HG02938 (cell line): Measurements from ENCODE around the gene CCSER2.
A peak's percentile ranks its signal among the peaks of the same experiment; 100 is the strongest.

Source experiments
- ATAC-seq: cut with Tn5 transposase; IDR thresholded peaks from one replicate; pipeline ENCODE4 v1.9.1; 2021; ENCODE audit warnings: mild to moderate bottlenecking, moderate library complexity; ENCODE audit not compliant: unreplicated experiment

Gene CCSER2

DNA sequence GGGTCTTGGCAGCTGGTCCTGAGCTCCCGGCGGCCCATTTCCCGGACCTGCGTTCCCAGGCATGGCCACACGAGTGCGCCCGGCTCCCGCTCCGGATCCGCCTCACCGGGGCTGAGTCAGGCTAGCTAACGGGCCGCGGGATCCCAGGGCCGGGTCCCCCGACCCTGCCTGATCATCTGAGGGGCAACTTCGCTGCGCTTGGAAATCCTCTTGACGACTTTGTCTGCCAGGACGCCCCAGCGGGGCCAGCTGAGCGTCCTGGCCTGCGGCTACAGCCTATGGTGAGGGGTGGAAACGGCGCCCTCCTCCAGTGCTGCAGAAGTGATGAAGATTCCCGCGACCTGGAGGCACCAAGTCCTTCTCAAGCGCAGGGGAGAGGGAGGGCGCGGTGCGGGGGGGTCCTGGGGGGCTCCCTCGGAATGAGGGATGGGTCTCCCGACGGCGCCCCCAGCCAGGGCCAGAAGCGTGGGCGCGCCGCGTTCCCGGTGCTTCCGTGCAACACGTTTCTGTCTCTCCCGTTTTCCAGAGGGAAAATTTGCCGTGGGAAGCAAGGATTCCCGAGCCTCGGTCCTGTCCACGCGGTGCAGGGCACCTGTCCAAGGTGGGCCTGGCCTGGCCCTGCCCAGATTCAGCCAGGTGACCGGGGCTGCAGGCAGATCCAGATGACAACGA is 212.4 kb downstream of the CCSER2 start:
- peak; percentile 67 for ATAC-seq

DNA sequence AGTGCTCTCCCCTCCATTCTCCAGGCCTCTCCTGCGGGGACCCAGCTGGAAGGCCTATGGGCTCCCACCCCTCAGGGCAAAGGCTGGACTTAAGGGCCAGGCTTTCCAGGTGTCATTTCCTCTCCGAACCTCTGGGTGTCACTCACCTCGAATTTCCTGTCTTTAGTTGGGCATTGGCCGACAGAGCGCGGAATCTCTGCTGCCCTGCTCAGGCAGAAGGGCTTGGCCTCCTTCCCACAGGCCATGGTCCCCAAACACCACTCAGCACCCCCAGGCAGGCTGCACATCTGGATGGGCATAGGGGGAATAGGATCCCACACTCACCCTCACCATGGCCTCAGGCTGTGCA is 212.9 kb downstream of the CCSER2 start:
- no peak for ATAC-seq

DNA sequence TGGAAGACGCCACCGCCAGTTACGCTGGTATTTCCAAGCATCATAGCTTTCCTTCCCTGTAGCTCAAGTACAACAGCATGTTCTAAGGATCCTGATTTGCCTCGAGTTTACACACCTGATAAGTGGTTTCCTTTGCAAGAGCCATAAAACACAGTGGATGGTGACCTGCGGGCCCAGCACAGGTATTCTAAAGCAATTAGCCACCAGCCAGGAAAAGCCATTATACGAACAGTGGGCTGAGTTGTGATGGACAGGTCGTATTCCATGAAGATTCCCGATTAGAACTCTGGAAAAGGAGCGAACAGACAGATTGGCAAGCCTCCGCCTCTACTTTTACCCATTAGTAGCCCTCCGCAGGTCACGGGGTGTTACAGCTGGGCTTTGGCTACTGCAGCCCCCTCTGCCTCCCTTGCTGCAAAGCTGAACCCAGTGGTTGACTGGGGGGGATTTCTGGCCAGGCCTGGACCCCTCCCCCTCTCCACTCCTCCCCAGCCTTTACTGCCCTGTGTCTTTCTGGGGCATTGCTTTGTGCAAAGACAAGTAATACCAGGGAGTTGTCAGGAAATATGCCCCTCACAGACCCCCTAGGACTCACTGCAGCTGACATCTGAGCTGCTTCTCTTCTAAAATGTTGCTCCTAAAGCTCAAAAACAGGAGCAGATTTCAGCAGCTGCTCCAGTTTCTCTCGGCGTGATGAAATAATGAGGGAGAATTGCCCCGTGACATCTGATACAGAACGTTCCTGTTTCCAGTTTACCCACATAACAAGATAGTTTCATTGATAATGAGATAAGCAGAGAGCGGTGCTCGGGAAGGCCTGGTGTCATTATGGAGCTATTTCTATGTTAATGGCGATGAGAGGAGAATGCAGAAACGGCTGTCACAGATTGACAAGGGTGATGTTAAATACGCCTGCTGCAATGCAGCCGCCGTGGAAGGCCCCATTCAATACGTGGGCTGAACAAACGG is 214.4 kb downstream of the CCSER2 start:
- ATAC-seq: no peak

DNA sequence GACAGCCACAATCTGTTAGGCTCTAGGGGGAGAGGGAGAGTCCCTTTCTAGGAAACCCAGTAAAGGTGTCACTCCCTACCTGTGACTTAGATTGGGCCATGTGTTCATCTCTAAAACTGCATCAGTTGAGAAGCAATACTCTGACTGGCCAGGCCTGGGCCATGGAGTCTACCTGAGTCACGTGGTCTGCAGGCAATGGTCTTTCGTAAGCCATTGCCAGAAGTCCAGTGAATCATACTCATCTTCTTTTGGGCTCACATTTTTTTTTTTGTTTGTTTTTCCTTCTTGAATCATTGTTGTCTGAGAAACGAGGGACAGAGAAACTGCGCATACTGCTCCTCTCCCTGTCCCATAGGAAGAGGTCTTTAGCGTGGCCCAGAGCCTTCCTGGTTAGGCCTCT is 215.6 kb downstream of the CCSER2 start:
- no peak for ATAC-seq

DNA sequence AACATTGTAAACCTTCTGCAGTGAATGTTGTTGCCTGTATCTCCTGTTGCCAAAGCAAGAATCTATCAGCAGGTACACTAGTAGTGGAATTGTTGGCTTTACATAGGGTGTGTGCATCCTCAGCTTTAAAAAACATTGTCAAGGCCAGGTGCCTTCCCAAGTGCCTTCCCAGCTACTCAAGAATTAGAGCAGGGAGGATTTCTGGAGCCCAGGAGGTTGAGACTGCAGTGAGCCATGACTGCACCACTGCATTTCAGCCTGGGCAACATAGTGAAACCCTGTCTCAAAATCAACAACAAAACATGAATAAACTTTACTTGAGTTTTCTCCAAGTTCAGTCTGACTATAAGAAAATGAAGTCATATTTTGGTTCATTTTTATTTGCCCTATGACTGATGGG is 217.3 kb downstream of the CCSER2 start:
- no peak for ATAC-seq

DNA sequence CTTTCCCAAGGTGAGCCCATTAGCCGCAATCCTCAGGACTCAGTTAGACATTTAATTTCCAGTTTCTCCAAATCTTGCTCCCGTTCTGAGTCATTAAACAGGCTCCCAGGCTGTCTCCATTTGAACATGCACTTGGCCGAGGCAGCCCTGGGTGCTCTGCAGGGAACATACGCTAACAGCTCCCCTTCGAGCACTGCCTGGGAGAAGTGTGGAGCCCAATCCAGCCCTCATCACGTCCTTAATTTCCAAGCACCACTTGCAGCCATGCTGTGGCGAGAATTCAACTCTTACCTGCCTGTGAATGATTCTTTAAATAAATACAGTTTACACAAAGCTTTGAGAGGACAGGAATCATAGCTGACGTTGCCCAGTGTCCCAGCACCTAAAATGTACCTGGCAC is 218.2 kb downstream of the CCSER2 start:
- ATAC-seq: no peak

DNA sequence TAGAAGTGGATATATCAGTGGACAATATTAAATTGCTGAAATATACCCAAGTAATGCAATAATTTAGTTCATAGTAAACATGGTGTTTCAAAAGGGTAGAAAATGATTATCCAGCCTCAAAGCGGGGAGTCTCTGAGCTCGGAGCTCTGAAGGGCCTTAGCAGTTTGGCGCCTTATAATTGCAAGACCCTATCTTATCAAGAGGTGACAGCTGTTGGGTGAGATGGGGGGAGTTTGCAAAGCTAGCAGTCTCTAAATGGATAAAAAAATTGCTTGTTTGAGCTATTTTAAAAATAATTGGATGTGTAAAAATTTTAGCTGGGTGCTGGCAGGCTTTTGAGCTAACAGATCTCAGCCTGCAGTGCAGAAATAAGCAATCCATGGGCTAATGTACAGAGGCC is 219.2 kb downstream of the CCSER2 start:
- ATAC-seq: no peak

DNA sequence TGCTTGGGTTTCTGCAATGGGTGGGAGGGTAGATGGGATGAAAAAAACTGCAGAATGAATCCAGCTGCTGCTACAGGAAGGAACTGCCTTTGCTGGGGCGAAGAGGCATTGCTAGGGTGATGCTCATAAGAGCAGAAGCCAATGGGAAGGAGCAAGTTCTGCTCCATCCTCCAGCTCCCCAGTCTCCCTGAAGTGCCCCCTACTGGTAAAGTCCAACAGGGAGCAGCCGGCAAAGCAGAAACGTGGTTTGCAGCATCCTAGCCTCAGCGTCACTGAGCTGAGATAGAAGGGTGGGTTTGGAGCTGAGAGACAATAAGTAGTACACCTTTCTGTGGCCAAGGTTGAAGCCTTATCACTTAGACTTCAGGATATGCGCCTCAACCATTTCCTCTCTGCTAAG is 220.5 kb downstream of the CCSER2 start:
- no peak for ATAC-seq

DNA sequence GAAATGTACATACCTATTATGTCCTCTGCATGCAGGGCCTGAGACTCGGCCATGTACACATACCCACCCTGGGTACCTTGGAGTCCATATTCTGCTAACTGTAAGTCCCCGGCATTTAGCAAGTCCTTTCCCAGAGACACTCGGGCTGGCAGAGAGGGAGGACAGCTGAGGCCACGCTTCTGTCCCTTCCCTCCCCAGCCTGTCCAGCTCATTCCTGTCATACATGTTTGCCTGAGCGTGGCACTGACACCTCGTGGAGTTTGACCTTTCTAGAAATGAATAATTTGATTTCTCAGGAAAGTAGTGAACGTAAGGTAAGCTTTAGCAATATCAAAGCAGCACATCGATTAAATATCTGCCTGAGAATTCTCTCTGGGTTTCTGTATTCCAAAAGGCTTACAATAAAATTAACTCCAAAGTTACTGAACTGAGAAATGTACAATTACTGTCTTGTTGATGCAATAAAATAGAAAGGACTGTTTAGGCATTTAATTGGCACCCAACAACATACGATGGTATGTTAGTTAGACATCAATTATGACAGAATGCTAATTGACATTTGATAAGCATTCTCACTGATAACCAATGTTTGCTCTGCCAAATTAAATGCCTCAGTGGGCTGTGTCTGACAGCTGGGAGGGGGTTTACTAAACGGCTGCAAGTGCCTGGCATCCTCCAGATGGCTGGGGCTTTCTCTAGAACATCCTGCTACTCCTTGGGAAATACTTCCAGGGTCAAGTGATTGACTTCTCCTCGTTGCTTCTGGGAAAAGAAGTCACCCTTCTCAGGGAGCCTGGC is 221.2 kb downstream of the CCSER2 start:
- no peak for ATAC-seq

DNA sequence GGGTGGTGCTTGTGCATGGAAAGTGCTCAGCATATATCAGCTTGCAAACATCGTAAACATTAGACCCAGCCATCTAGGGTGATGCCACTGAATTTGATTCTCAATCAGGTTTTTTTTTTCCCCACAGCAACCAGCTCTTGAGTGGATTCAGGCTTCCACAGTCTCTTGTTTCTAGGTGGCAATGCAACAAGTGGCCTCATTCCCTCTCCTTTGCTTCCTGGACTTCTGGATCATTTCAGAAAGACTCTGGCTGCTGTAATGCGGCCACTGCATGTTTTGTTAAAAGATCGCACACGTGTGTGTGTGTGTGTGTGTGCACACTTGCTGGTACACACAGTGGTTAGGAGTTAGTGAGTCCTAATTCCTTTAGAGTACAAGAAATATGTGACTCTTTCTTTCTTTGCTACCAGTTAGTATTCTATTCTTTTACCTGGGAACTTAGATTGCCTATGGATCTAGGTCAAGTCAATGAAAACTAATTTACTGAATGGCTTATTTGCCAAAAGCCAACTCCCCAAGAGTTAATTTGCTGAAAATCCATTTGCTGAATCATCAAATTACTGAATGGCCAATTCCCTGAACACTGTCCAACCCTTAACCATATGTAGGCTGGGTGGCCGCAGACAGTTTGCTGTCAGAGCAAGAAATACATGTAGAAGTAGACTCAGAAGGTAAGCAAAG is 222.5 kb downstream of the CCSER2 start:
- no peak for ATAC-seq

DNA sequence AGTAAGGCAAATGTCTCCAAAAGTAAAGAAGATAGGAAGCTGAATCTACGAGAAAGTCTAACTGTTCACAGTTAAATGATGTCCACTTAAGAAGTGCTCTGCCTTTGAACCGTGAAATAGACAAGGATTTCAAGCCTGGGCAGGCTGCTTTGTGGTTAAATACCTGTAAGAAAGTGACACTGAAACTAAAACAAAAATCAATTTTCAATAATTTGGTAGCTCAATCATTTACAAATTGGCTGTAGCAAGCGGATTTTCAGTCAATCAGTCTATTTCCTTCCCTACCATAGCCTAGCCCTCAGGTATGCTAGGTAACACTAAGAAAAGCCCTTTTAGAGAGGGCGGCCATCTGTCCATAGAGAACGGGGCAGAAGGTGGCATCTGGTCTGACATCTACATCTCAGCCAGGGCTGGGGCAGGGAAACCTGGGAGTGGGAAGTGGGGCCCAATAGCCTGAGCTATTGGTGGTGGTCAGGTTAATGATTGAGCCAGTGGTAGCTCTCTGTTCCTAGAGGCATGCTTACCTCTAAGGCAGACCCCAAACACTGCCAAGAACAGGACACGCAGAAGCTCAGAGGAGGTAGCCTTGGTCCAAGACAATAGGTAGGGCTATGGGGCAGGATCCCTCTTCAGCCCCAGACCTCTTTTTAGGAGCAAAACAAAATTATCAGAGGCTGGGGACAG is 223.2 kb downstream of the CCSER2 start:
- peak; percentile 66 for ATAC-seq

DNA sequence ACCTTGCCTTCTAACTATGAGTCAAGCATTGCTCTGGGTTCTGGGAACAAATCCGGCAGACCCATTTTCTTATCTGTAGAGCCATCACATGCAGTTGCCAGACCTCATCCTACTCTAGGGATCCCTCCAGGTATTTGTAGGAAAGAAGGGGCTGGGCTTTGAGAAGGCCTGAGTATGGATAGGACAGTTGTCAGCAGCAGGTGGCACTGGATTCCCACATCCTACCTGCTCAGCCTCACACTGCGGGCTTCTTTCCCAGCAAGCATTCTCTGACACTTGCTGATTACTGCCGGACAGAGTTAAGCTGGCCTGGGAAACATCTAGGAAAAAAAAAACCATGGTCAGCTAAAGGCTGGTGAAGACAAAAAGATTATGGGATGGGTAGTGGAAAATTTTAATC is 224.1 kb downstream of the CCSER2 start:
- no peak for ATAC-seq

DNA sequence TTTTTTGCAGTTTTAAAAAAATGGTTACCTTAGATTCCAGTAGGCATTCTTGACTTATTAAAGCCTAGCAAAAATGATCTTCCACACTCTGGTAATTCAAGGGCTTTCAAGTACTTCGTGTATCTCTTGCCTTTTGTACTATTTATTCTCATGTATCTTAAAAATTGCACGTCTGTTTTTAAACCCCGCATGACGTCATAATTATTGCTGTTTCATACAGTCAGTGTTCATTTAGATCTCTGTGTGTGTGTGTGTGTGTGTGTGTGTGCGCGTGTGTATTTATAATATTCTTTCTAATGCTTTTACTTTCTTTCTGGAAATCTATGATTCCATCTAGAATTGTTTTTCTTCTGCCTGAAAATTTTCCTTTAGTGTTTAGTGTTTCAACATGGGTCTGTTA is 234.2 kb downstream of the CCSER2 start:
- no peak for ATAC-seq

DNA sequence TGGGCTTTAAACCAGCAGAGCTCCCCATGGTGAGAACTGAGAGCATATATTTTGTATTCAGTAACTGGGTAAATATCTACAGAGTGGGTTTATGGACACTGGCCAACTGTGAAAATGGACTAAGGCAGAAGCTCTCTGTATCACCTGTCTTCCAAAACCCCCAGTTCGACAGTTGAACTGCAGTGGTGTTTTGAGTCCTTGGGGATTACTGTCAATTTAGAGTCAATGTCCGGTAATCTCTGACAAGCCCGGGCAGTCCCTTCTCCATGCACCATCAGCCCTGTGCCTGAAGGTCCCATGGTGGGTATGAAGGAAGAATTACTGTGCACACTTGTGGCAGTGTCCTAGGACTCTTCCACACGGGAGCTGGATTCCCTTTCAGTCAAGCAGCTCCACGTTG is 235.0 kb downstream of the CCSER2 start:
- ATAC-seq: peak; percentile 87

DNA sequence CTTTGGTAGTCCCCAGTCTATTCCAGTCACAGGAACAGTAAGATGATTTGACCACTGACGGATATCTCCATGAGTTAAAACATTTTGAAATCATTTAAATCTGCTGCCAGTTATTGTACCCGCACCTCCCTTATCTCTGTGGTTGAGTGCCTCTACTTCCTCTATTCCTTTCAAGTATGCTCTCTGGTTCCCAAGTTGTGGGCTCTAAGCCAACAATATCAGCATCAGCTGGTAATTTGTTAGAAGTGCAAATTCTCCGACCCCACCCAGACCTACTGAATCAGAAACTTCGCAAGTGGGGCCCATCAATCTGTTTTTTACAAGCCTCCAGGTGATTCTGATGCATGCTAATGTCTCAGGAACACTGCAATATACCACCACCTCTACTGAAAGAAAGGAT is 235.5 kb downstream of the CCSER2 start:
- ATAC-seq: peak; percentile 46

DNA sequence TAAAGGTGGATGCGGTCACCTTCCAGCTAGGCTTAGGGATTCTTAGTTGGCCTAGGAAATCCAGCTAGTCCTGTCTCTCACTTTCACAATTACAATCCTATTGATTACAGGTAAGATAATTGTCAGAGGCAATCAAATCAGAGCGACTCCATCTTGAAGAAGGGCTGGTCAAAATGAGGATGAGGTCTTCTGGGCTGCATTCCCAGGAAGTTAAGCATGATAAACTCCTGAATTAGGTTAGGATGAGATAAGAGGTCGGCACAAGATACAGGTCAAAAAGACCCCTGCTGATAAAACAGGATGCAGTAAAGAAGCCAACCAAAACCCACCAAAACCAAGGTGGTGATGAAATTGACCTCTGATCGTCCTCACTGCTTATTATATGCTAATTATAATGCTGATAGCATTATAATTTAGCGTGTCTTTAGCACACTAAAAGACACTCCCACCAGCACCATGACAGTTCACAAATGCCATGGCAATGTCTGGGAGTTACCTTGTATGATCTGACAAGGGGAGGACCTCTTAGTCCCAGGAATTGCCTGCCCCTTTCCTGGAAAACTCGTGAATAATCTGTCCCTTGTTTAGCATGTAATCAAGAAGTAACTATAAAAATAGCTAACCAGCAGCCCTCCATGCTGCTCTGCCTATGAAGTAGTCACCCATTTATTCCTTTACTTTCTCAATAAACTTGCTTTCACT is 237.6 kb downstream of the CCSER2 start:
- no peak for ATAC-seq

DNA sequence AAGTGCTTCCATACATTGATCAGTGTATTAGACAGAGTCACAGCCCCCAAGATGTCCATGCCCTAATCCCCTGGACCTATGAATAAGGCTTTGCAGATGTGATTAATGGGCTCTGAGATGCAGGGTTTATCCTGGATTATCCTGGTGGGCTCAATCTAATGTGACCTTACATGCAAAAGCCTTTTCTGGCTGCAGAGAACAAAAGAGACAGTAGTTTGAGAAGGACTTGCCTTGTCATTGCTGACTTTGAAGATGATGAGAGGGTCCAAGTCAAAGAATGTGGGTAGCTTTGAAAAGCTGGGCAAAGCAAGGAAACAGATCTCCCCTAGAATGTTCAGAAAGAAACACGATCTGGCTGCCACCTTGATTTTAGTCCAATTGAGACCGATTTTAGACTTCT is 238.7 kb downstream of the CCSER2 start:
- no peak for ATAC-seq
